Stimulated activated CD4-positive, alpha-beta T cell treated with anti-CD3 and anti-CD28 coated beads, Interleukin-15, amount 100 ng/mL, for 1 hour (primary cell): ENCODE results near the gene CDA.
A peak's percentile ranks its signal among the peaks of the same experiment; 100 is the strongest.

Source experiments
- DNase-seq, 2 donors: peaks; one replicate each; pipeline ENCODE4 v3.0.0-alpha.2; 2020; ENCODE audit warnings: low read depth in 1 of 2, low spot score in 1 of 2

CDA gene

GRCh38 chr1:20615946-20616846, 27.3 kb downstream of the CDA start:
- no peak for DNase-seq

GRCh38 chr1:20616847-20617487, 28.1 kb downstream of the CDA start:
- DNase-seq = no peak

- no peak for DNase-seq
Observed at GRCh38 chr1:20618550-20618949, 29.7 kb downstream of the CDA start.

GRCh38 chr1:20619999-20620398, 31.1 kb downstream of the CDA start:
- no peak for DNase-seq

GRCh38 chr1:20621012-20621411, 32.1 kb downstream of the CDA start:
- DNase-seq = no peak

- DNase-seq = no peak
Observed at GRCh38 chr1:20624709-20625108, 35.8 kb downstream of the CDA start.

GRCh38 chr1:20625176-20626097, 36.5 kb downstream of the CDA start:
- no peak for DNase-seq

- no peak for DNase-seq
Observed at GRCh38 chr1:20626098-20626427, 37.2 kb downstream of the CDA start.

- no peak for DNase-seq
Observed at GRCh38 chr1:20626524-20626923, 37.6 kb downstream of the CDA start.

GRCh38 chr1:20630729-20631128, 41.8 kb downstream of the CDA start:
- no peak for DNase-seq

GRCh38 chr1:20632386-20632785, 43.5 kb downstream of the CDA start:
- no peak for DNase-seq

GRCh38 chr1:20633190-20634064, 44.5 kb downstream of the CDA start, which contains the start of gene PINK1:
TSS of gene PINK1 (plus strand) at chr1:20633458. CDS start at chr1:20633549, 91 bp downstream.
- peak; percentile 82 to 84 for DNase-seq

GRCh38 chr1:20634065-20634593, 45.2 kb downstream of the CDA start:
- no peak for DNase-seq

GRCh38 chr1:20634594-20635084, 45.7 kb downstream of the CDA start:
- DNase-seq = no peak

GRCh38 chr1:20636785-20637347, 48.0 kb downstream of the CDA start:
- no peak for DNase-seq

- peak; percentile 12 to 20 for DNase-seq
Observed at GRCh38 chr1:20640183-20640597, 51.3 kb downstream of the CDA start.

GRCh38 chr1:20641975-20642374, 53.1 kb downstream of the CDA start:
- DNase-seq = no peak

GRCh38 chr1:20643080-20643479, 54.2 kb downstream of the CDA start:
- no peak for DNase-seq

GRCh38 chr1:20644416-20644815, 55.5 kb downstream of the CDA start:
- DNase-seq = no peak

GRCh38 chr1:20645414-20645813, 56.5 kb downstream of the CDA start:
- DNase-seq = no peak
